SK-N-SH (cell line): ENCODE data around the gene TFF1. TPM values are rescaled to one million over a fixed set of nuclear protein-coding genes. Genes with fewer than 3 reads are reported as not detected.

Experiments used
- CTCF ChIA-PET: fragments of 300-600, 350-600 bp; formaldehyde crosslinking; extraction: SDS; loops from one replicate; lab custom pipeline; 2021; lab: Yijun Ruan, JAX
- POLR2A ChIA-PET: fragments of 350-600 bp; sonication (Branson Sonifier 250); formaldehyde crosslinking; extraction: SDS; loops from one replicate; lab custom pipeline; 2020; ENCODE audit warnings: antibody characterized with exemption, inconsistent platforms; lab: Yijun Ruan, JAX
- DNase-seq: peaks from one replicate; pipeline ENCODE4 v3.0.0; 2012
- H2AFZ ChIP-seq: fragments of 200-600 bp; sonication (generic); 2 replicates; pipeline ENCODE4 v1.8.1; 2016; ENCODE audit warnings: antibody characterized with exemption, mild to moderate bottlenecking, low read depth
- H3F3A ChIP-seq: fragments of 200-600 bp; sonication (generic); replicated peaks from 2 replicates; pipeline ENCODE3; 2016; ENCODE audit warnings: antibody characterized with exemption, mild to moderate bottlenecking; ENCODE audit not compliant: insufficient read depth
- H3K27ac ChIP-seq, 2 experiments: fragments of 200-500 bp in 1 of 2; fragments of 200-600 bp in 1 of 2; sonication (Bioruptor generic) in 1 of 2; sonication (generic), shearing (Covaris generic) in 1 of 2; 2 replicates each; pipeline versions ENCODE4 v1.5.1 to v1.6.1; 2014 to 2016; ENCODE audit warnings: low read depth in 2 of 2, inconsistent platforms in 1 of 2, low read length in 1 of 2, mild to moderate bottlenecking in 1 of 2, mixed read lengths in 1 of 2
- H3K27me3 ChIP-seq: fragments of 200-600 bp; sonication (generic), shearing (Covaris generic); 2 replicates; pipeline ENCODE4 v1.6.1; 2016; ENCODE audit warnings: mixed run types; ENCODE audit not compliant: insufficient read depth
- H3K36me3 ChIP-seq, 2 experiments: fragments of 200-500 bp in 1 of 2; fragments of 200-600 bp in 1 of 2; sonication (Bioruptor generic) in 1 of 2; sonication (generic) in 1 of 2; replicated peaks in 1 of 2; 2 replicates each; pipeline versions ENCODE3 to v1.5.1; 2014 to 2016; ENCODE audit warnings: low read length in 1 of 2, mild to moderate bottlenecking in 1 of 2; ENCODE audit not compliant: insufficient read depth in 2 of 2, control insufficient read depth in 1 of 2
- H3K4me1 ChIP-seq, 2 experiments: fragments of 200-500 bp in 1 of 2; fragments of 200-600 bp in 1 of 2; sonication (Bioruptor generic) in 1 of 2; sonication (generic), shearing (Covaris generic) in 1 of 2; 2 replicates each; pipeline versions ENCODE4 v1.5.1 to v1.6.1; 2014 to 2016; ENCODE audit warnings: low read depth in 1 of 2, low read length in 1 of 2, mixed run types in 1 of 2; ENCODE audit not compliant: insufficient read depth in 2 of 2, control insufficient read depth in 1 of 2
- H3K4me2 ChIP-seq: fragments of 200-600 bp; sonication (generic), shearing (Covaris generic); 2 replicates; pipeline ENCODE4 v1.6.1; 2017; ENCODE audit warnings: mixed run types
- H3K4me3 ChIP-seq, 2 experiments: fragments of 200-500 bp in 1 of 2; fragments of 200-600 bp in 1 of 2; sonication (Bioruptor generic) in 1 of 2; sonication (generic), shearing (Covaris generic) in 1 of 2; 2 replicates each; pipeline versions ENCODE4 v1.5.1 to v1.8.1; 2014 to 2016; ENCODE audit warnings: low read depth in 2 of 2, inconsistent platforms in 1 of 2, low read length in 1 of 2, mild to moderate bottlenecking in 1 of 2, mixed read lengths in 1 of 2, moderate library complexity in 1 of 2
- H3K79me2 ChIP-seq: fragments of 200-600 bp; sonication (generic); 2 replicates; pipeline ENCODE4 v1.8.1; 2017; ENCODE audit warnings: mild to moderate bottlenecking; ENCODE audit not compliant: insufficient read depth
- H3K9ac ChIP-seq: fragments of 200-600 bp; sonication (generic); 2 replicates; pipeline ENCODE4 v1.6.1; 2017; ENCODE audit warnings: mixed run types
- H3K9me2 ChIP-seq: fragments of 200-600 bp; sonication (generic); 2 replicates; pipeline ENCODE4 v1.6.1; 2017; ENCODE audit warnings: mixed run types
- H3K9me3 ChIP-seq: fragments of 200-600 bp; sonication (generic); 2 replicates; pipeline ENCODE4 v1.6.1; 2017; ENCODE audit warnings: mixed run types, mild to moderate bottlenecking, moderate library complexity
- H4K20me1 ChIP-seq: fragments of 200-600 bp; sonication (generic); 2 replicates; pipeline ENCODE4 v1.6.1; 2017; ENCODE audit warnings: mild to moderate bottlenecking, mixed run types; ENCODE audit not compliant: insufficient read depth
- CHD2 ChIP-seq: fragments of 150-350 bp; IDR thresholded peaks from 2 replicates; pipeline ENCODE4 v1.6.1; 2018; ENCODE audit warnings: low read length; ENCODE audit not compliant: partially characterized antibody
- CTCF ChIP-seq: fragments of 200-600 bp; sonication (generic); IDR thresholded peaks from 2 replicates; pipeline ENCODE4 v1.6.1; 2017; ENCODE audit warnings: antibody characterized with exemption, mild to moderate bottlenecking, moderate library complexity
- ELF1 ChIP-seq: IDR thresholded peaks from 2 replicates; pipeline ENCODE4 v1.4.0; 2012
- EP300 ChIP-seq, 2 experiments: IDR thresholded peaks; 2 replicates each; pipeline versions ENCODE4 v1.4.0 to v1.6.1; 2012; ENCODE audit warnings: borderline replicate concordance in 1 of 2, low read depth in 1 of 2, low read length in 1 of 2
- GABPA ChIP-seq: IDR thresholded peaks from 2 replicates; pipeline ENCODE4 v1.4.0; 2012; ENCODE audit warnings: low read depth, mild to moderate bottlenecking
- IRF3 ChIP-seq: fragments of 150-350 bp; IDR thresholded peaks from 2 replicates; pipeline ENCODE4 v1.6.1; 2016; ENCODE audit warnings: mild to moderate bottlenecking, low read depth, low read length
- NFIC ChIP-seq: IDR thresholded peaks from 2 replicates; pipeline ENCODE4 v1.4.0; 2012; ENCODE audit warnings: borderline replicate concordance
- NRF1 ChIP-seq: IDR thresholded peaks from 2 replicates; pipeline ENCODE4 v1.6.1; 2012; ENCODE audit warnings: low read depth, mild to moderate bottlenecking, low read length
- PBX3 ChIP-seq: IDR thresholded peaks from 2 replicates; pipeline ENCODE4; 2012
- RXRA ChIP-seq: IDR thresholded peaks from 2 replicates; pipeline ENCODE4 v1.4.0; 2012; ENCODE audit warnings: low read depth, mild to moderate bottlenecking, borderline replicate concordance
- TAF1 ChIP-seq: IDR thresholded peaks from 2 replicates; pipeline ENCODE4 v1.6.1; 2012; ENCODE audit warnings: low read depth, mild to moderate bottlenecking, low read length, moderate library complexity, borderline replicate concordance
- YY1 ChIP-seq: IDR thresholded peaks from 2 replicates; pipeline ENCODE4 v1.4.0; 2012; ENCODE audit warnings: low read depth, mild to moderate bottlenecking
- WGBS: methylation state at CpG from one replicate; pipeline ENCODE4 v1.1.6; 2017; ENCODE audit warnings: low lambda C conversion rate; 5-methylcytosine and 5-hydroxymethylcytosine counted together
- polyA plus RNA-seq, 3 experiments: library from polyadenylated mRNA; depleted of rRNA; stranded (reverse); fragments of >200 nt; gene quantifications; 2 replicates each; pipeline ENCODE4 v1.2.3, GENCODE V29; 2012
- TF ChIP-seq, protein P1 (sequence below): IDR thresholded peaks from 2 replicates; pipeline ENCODE4 v1.4.0; 2012; ENCODE audit warnings: low read depth, borderline replicate concordance

TFF1 gene
- polyA plus RNA-seq, 1 of the 3 experiments (the other 2 are of a cell fraction): not detected

- Histone ChIP-seq H3K4me2 (no peak overlapping the region), H3K79me2 (no peaks in the 10 kb centered on the region), H3F3A (no peaks in the 10 kb centered on the region), H3K9ac (no peak overlapping the region), H2AFZ (no peak overlapping the region), H3K4me3 (no peak overlapping the region), H4K20me1 (no peaks in the 10 kb centered on the region), H3K9me2 (no peaks in the 10 kb centered on the region), H3K4me1 (no peaks in the 10 kb centered on the region), H3K9me3 (no peaks in the 10 kb centered on the region), H3K36me3 (no peaks in the 10 kb centered on the region), H3K27me3 (no peaks in the 10 kb centered on the region), H3K27ac (no peak overlapping the region)
- POLR2A ChIA-PET: no interaction called here
- TF ChIP-seq IRF3 (no peak), TAF1 (no peak), CHD2 (no peak), CTCF (no peak), ELF1 (no peak), RXRA (no peak), NRF1 (no peak), GABPA (no peak), PBX3 (no peak), YY1 (no peak), NFIC (no peak), EP300 (IDR thresholded peaks at IDR 0.05; ENCODE audit: borderline replicate concordance in 1 of 2, low read depth in 1 of 2, low read length in 1 of 2) (no peak)
- TF ChIP-seq, protein P1, sequence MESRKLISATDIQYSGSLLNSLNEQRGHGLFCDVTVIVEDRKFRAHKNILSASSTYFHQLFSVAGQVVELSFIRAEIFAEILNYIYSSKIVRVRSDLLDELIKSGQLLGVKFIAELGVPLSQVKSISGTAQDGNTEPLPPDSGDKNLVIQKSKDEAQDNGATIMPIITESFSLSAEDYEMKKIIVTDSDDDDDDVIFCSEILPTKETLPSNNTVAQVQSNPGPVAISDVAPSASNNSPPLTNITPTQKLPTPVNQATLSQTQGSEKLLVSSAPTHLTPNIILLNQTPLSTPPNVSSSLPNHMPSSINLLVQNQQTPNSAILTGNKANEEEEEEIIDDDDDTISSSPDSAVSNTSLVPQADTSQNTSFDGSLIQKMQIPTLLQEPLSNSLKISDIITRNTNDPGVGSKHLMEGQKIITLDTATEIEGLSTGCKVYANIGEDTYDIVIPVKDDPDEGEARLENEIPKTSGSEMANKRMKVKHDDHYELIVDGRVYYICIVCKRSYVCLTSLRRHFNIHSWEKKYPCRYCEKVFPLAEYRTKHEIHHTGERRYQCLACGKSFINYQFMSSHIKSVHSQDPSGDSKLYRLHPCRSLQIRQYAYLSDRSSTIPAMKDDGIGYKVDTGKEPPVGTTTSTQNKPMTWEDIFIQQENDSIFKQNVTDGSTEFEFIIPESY: no peak
- CTCF ChIA-PET: interaction anchor here (1.7 kb wide), 1 partner anchor 268 kb away, joined by 6 read pairs; no protein-coding TSS in a partner anchor
- no peak for DNase-seq
- 47% methylated on average over 5 of the region's 5 CpGs for WGBS
These were observed 46.2 kb upstream of the TFF1 start for GRCh38 chr21:42412636-42412933.
